Tongue (tissue), 2 donors: ENCODE measurements around the gene PILRA. TPM values are rescaled to one million over a fixed set of nuclear protein-coding genes. Genes with fewer than 3 reads are reported as not detected.
"Not testable (repeated sequence)": the region's sequence is repeated elsewhere in the genome, so short reads cannot be mapped to it uniquely, and the experiment has no call there.

Experiments
- DNase-seq: peaks from one replicate; pipeline ENCODE4 v3.0.0-alpha.2; 2015
- total RNA-seq: library from RNA; depleted of rRNA; stranded (reverse); fragments of >200 nt; gene quantifications from one replicate; pipeline ENCODE4 v1.2.3, GENCODE V29; 2014

PILRA gene
- 1.1 TPM for total RNA-seq

- no peak for DNase-seq
These were observed at the start of gene PILRA for GRCh38 chr7:100373261-100373831. PILRA (plus strand) TSS chr7:100373487; CDS start chr7:100373657, 170 bp downstream.

- not testable (repeated sequence) for DNase-seq
These were observed 49.1 kb upstream of the PILRA start for GRCh38 chr7:100324194-100324593.

- not testable (repeated sequence) for DNase-seq
These were observed 47.6 kb upstream of the PILRA start for GRCh38 chr7:100325671-100326070.

- not testable (repeated sequence) for DNase-seq
These were observed 46.4 kb upstream of the PILRA start for GRCh38 chr7:100326914-100327313.

- DNase-seq = peak; percentile 94
These were observed 37.5 kb upstream of the PILRA start for GRCh38 chr7:100335566-100336466.

GRCh38 chr7:100338083-100338696 is 35.1 kb upstream of the PILRA start:
- DNase-seq = not testable (repeated sequence)

GRCh38 chr7:100341286-100341685 is 32.0 kb upstream of the PILRA start:
- not testable (repeated sequence) for DNase-seq

GRCh38 chr7:100342765-100343164 is 30.5 kb upstream of the PILRA start:
- DNase-seq = no peak

- DNase-seq = not testable (repeated sequence)
These were observed 29.1 kb upstream of the PILRA start for GRCh38 chr7:100344124-100344559.

GRCh38 chr7:100344560-100345287 is 28.6 kb upstream of the PILRA start:
- DNase-seq = not testable (repeated sequence)

- peak; percentile 53 for DNase-seq
These were observed 28.0 kb upstream of the PILRA start for GRCh38 chr7:100345288-100345672.

- DNase-seq = no peak
These were observed 26.4 kb upstream of the PILRA start for GRCh38 chr7:100346921-100347320.

GRCh38 chr7:100348805-100349204 is 24.5 kb upstream of the PILRA start:
- DNase-seq = no peak

GRCh38 chr7:100349757-100350156 is 23.5 kb upstream of the PILRA start:
- DNase-seq = no peak

- DNase-seq = no peak
These were observed 21.6 kb upstream of the PILRA start for GRCh38 chr7:100351657-100352058.

GRCh38 chr7:100352230-100352781 is 21.0 kb upstream of the PILRA start:
- DNase-seq = not testable (repeated sequence)

GRCh38 chr7:100352984-100353684 is 20.2 kb upstream of the PILRA start:
- DNase-seq = no peak

- no peak for DNase-seq
These were observed 19.5 kb upstream of the PILRA start for GRCh38 chr7:100353685-100354330.

- no peak for DNase-seq
These were observed 16.7 kb upstream of the PILRA start for GRCh38 chr7:100356416-100357068.

- DNase-seq = no peak
These were observed 16.1 kb upstream of the PILRA start for GRCh38 chr7:100357131-100357561.
